Kidney (tissue), 14 donors: Measurements from ENCODE around the gene PRND. TPM values are rescaled to one million over a fixed set of nuclear protein-coding genes. Genes with fewer than 3 reads are reported as not detected.

ENCODE experiments used
- DNase-seq, 5 donors: peaks; one replicate each; pipeline ENCODE4 v3.0.0-alpha.2; 2013 to 2020
- FAIRE-seq: peaks from 2 replicates; lab custom pipeline; 2012; peaks lifted over from hg19 to GRCh38; lab: Jason Lieb, UNC
- H3K27ac ChIP-seq, 2 donors: one replicate each; pipeline ENCODE4 v1.7.0; 2013; ENCODE audit warnings: low read depth in 2 of 2, low read length in 2 of 2, inconsistent platforms in 1 of 2
- H3K27me3 ChIP-seq: one replicate; pipeline ENCODE4 v1.7.1; 2013; ENCODE audit warnings: low read length, inconsistent platforms; ENCODE audit not compliant: control insufficient read depth, insufficient read depth
- H3K36me3 ChIP-seq, 3 donors: one replicate each; pipeline versions ENCODE4 v1.7.0 to v1.7.1; 2013; ENCODE audit warnings: low read length in 3 of 3, control low read depth in 1 of 3, inconsistent platforms in 1 of 3; ENCODE audit not compliant: insufficient read depth in 3 of 3, control insufficient read depth in 2 of 3
- H3K4me1 ChIP-seq, 3 donors: one replicate each; pipeline versions ENCODE4 v1.7.0 to v1.7.1; 2013; ENCODE audit warnings: low read length in 3 of 3, inconsistent platforms in 1 of 3, low read depth in 1 of 3; ENCODE audit not compliant: control insufficient read depth in 2 of 3, insufficient read depth in 2 of 3
- H3K4me3 ChIP-seq, 3 donors: one replicate each; pipeline versions ENCODE4 v1.7.0 to v1.8.1; 2013; ENCODE audit warnings: low read length in 3 of 3, control low read depth in 1 of 3, inconsistent platforms in 1 of 3
- H3K9ac ChIP-seq, 3 donors: one replicate each; pipeline versions ENCODE4 v1.7.0 to v1.7.1; 2013; ENCODE audit warnings: low read length in 3 of 3, control low read depth in 1 of 3, inconsistent platforms in 1 of 3
- H3K9me3 ChIP-seq, 3 donors: one replicate each; pipeline versions ENCODE4 v1.7.0 to v1.7.1; 2013; ENCODE audit warnings: low read length in 3 of 3, control low read depth in 1 of 3, inconsistent platforms in 1 of 3; ENCODE audit not compliant: control insufficient read depth in 2 of 3, insufficient read depth in 1 of 3
- intact Hi-C: fragments of 100-400 bp; cut with DNase I; formaldehyde crosslinking; loops from one replicate; pipeline ENCODE4 v1.11.1; 2022
- polyA plus RNA-seq: library from polyadenylated mRNA; stranded (reverse); fragments of 350-450 nt; fragmentation: Illumina TruSeq; extraction: RNeasy Lipid Tissue Mini Kit (QIAGEN cat#74804); gene quantifications from one replicate; pipeline ENCODE4 v1.2.3, GENCODE V29; 2014; ENCODE audit warnings: low read depth, low replicate concordance; ENCODE audit not compliant: insufficient read depth
- total RNA-seq: library from RNA; stranded (reverse); fragmentation: NEBNext Ultra II Directional; extraction: Animal tissue kit (Norgen Biotek cat#: 25700); gene quantifications from one replicate; pipeline ENCODE4 v1.2.1, GENCODE V29; 2021
- TF ChIP-seq, protein P1 (sequence below): IDR thresholded peaks from 3 replicates; pipeline ENCODE4 v1.5.1; 2012; ENCODE audit warnings: mild to moderate bottlenecking, moderate library complexity, borderline replicate concordance; ENCODE audit not compliant: insufficient read depth; ENCODE audit errors: extremely low read depth
- donor health status: control.
- donor health status: control.
- donor health status: control.
- donor health status: control.
- donor health status: control.
- donor health status: DM: yes; HTN: yes; CAD: no.
- donor health status: Normal renal cell carcinoma (clear cell type).

The PRND gene
- total and polyA plus RNA-seq, 2 donors from 2014 or later: not detected

DNA sequence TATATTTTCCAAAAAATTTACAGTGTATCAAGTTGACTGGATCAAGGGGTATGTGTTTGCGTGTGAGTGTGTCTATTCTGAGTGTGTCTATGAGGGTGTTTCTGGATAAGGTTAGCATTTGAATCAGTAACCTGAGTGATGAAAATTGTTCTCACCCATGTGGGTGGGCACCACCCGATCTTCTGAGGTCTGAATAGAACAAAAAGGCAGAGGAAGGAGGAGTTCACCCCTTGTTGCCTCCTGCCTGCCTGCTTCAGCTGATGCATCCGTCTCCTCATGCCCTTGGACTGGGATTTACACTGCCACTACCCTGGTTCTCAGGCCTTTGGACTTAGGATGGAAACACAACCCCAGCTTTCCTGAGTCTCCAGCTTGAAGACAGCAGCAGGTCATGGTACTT is 13.7 kb upstream of the PRND start:
- Histone ChIP-seq H3K9me3 (no peaks in the 10 kb centered on the region), H3K4me3 (no peak overlapping the region), H3K27ac (no peak overlapping the region), H3K4me1 (peaks cover 0 to 2% (median 0%) of the 10 kb centered on the region in 3 donors), H3K9ac (no peak overlapping the region), H3K27me3 (no peaks in the 10 kb centered on the region), H3K36me3 (no peaks in the 10 kb centered on the region)
- TF ChIP-seq, protein P1, sequence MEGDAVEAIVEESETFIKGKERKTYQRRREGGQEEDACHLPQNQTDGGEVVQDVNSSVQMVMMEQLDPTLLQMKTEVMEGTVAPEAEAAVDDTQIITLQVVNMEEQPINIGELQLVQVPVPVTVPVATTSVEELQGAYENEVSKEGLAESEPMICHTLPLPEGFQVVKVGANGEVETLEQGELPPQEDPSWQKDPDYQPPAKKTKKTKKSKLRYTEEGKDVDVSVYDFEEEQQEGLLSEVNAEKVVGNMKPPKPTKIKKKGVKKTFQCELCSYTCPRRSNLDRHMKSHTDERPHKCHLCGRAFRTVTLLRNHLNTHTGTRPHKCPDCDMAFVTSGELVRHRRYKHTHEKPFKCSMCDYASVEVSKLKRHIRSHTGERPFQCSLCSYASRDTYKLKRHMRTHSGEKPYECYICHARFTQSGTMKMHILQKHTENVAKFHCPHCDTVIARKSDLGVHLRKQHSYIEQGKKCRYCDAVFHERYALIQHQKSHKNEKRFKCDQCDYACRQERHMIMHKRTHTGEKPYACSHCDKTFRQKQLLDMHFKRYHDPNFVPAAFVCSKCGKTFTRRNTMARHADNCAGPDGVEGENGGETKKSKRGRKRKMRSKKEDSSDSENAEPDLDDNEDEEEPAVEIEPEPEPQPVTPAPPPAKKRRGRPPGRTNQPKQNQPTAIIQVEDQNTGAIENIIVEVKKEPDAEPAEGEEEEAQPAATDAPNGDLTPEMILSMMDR: no peak
- no peak for FAIRE-seq
- DNase-seq: no peak
- intact Hi-C loops: no loop called here

- FAIRE-seq: no peak
- no peak overlapping the region for H3K4me3 ChIP-seq
- intact Hi-C loops: no loop called here
- no peak overlapping the region for H3K9ac ChIP-seq
- no peaks in the 10 kb centered on the region for H3K9me3 ChIP-seq
- TF ChIP-seq, protein P1: no peak
- H3K27me3 ChIP-seq: no peaks in the 10 kb centered on the region
- no peak for DNase-seq
- H3K36me3 ChIP-seq: no peaks in the 10 kb centered on the region
- peaks cover 0 to 2% (median 0%) of the 10 kb centered on the region in 3 donors for H3K4me1 ChIP-seq
- no peak overlapping the region for H3K27ac ChIP-seq
Measured at GRCh38 chr20:4708856-4709255, 12.9 kb upstream of the PRND start.

- Histone ChIP-seq H3K27ac (no peak overlapping the region), H3K4me1 (no peaks in the 10 kb centered on the region), H3K36me3 (no peaks in the 10 kb centered on the region), H3K4me3 (no peak overlapping the region), H3K27me3 (no peaks in the 10 kb centered on the region), H3K9me3 (no peaks in the 10 kb centered on the region), H3K9ac (no peak overlapping the region)
- intact Hi-C loops: loop anchor here (5.0 kb wide), 1 partner anchor 102 kb away; no protein-coding TSS in a partner anchor
- TF ChIP-seq, protein P1: no peak
- DNase-seq (no peak), FAIRE-seq (no peak)
Measured at GRCh38 chr20:4709261-4710105, 12.2 kb upstream of the PRND start.
